Lower lobe of right lung (tissue), 2 donors: ENCODE results near the gene C1orf21. TPM values are rescaled to one million over a fixed set of nuclear protein-coding genes. Genes with fewer than 3 reads are reported as not detected.

Experiments
- ATAC-seq, 2 donors: fragments of 200-7000 bp; cut with Tn5 transposase; one replicate each; pipeline ENCODE4 v1.9.1; 2020 to 2022; ENCODE audit warnings: mild to moderate bottlenecking in 2 of 2, moderate library complexity in 2 of 2
- DNase-seq: peaks from one replicate; pipeline ENCODE4 v3.0.0-alpha.2; 2020
- H3K27ac ChIP-seq: fragments of 200-600 bp; one replicate; pipeline ENCODE4 v1.8.0; 2022
- H3K27me3 ChIP-seq: fragments of 200-600 bp; one replicate; pipeline ENCODE4 v1.8.0; 2022; ENCODE audit warnings: low read depth
- H3K36me3 ChIP-seq: fragments of 200-600 bp; one replicate; pipeline ENCODE4 v1.8.0; 2022; ENCODE audit warnings: mild to moderate bottlenecking
- H3K4me1 ChIP-seq: fragments of 200-600 bp; one replicate; pipeline ENCODE4 v1.8.0; 2022
- H3K4me3 ChIP-seq: fragments of 200-600 bp; one replicate; pipeline ENCODE4 v1.8.0; 2022; ENCODE audit warnings: mild to moderate bottlenecking
- H3K9me3 ChIP-seq: fragments of 200-600 bp; one replicate; pipeline ENCODE4 v1.8.0; 2022
- intact Hi-C: fragments of 100-400 bp; cut with DNase I; formaldehyde crosslinking; loops from one replicate; pipeline ENCODE4 v1.11.0; 2022
- total RNA-seq: library from RNA; stranded (reverse); fragmentation: NEBNext Ultra II Directional; extraction: Animal tissue kit (Norgen Biotek cat#: 25700); gene quantifications from one replicate; pipeline ENCODE4 v1.2.1, GENCODE V29; 2021
- TF ChIP-seq, protein P1 (sequence below): fragments of 200-600 bp; IDR thresholded peaks from one replicate; pipeline ENCODE4 v1.8.0; 2022; ENCODE audit warnings: antibody characterized with exemption, mild to moderate bottlenecking
- donor health status: DM: no; HTN: yes; CAD: no; lungs with severe emphysema.

The C1orf21 gene
- total RNA-seq, 1 donor from 2014 or later: 70.8 TPM

GRCh38 chr1:184632415-184633175, 245.8 kb downstream of the C1orf21 start:
- TF ChIP-seq, protein P1, sequence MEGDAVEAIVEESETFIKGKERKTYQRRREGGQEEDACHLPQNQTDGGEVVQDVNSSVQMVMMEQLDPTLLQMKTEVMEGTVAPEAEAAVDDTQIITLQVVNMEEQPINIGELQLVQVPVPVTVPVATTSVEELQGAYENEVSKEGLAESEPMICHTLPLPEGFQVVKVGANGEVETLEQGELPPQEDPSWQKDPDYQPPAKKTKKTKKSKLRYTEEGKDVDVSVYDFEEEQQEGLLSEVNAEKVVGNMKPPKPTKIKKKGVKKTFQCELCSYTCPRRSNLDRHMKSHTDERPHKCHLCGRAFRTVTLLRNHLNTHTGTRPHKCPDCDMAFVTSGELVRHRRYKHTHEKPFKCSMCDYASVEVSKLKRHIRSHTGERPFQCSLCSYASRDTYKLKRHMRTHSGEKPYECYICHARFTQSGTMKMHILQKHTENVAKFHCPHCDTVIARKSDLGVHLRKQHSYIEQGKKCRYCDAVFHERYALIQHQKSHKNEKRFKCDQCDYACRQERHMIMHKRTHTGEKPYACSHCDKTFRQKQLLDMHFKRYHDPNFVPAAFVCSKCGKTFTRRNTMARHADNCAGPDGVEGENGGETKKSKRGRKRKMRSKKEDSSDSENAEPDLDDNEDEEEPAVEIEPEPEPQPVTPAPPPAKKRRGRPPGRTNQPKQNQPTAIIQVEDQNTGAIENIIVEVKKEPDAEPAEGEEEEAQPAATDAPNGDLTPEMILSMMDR: no peak
- Histone ChIP-seq H3K27ac (peak overlapping the region; percentile 67), H3K4me3 (no peak overlapping the region), H3K9me3 (no peaks in the 10 kb centered on the region), H3K36me3 (no peaks in the 10 kb centered on the region), H3K4me1 (peaks cover 9% of the 10 kb centered on the region), H3K27me3 (no peaks in the 10 kb centered on the region)
- ATAC-seq (peak; percentile 79 to 86), DNase-seq (peak; percentile 78)
- intact Hi-C loops: no loop called here

DNA sequence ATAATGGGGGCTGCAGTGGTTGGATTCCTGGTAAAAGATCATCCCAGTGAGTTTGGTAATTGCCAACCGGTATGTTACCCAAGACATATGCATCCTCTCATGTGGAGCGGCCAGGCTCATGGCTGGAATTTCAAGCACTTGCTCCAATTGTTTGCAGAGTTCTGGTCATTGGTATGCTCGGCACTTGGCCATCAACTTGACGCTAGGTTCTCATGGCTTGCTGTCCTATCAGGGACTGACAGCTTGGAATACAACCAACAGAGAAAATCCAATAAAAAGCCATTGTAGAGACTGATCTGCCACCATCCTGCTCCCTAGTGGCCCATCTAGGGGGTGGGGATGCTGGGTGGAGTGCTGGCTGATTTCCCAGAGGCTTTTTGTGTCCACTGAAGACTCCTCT, 247.0 kb downstream of the C1orf21 start:
- Histone ChIP-seq H3K36me3 (no peaks in the 10 kb centered on the region), H3K4me3 (no peak overlapping the region), H3K9me3 (no peaks in the 10 kb centered on the region), H3K27ac (peak overlapping the region; percentile 67), H3K27me3 (no peaks in the 10 kb centered on the region), H3K4me1 (peaks cover 9% of the 10 kb centered on the region)
- DNase-seq (peak; percentile 80), ATAC-seq (peak; percentile 75 to 86)
- TF ChIP-seq, protein P1: no peak
- intact Hi-C loops: no loop called here

GRCh38 chr1:184634296-184634695, 247.5 kb downstream of the C1orf21 start:
- Histone ChIP-seq H3K4me1 (peaks cover 8% of the 10 kb centered on the region), H3K27me3 (no peaks in the 10 kb centered on the region), H3K27ac (no peak overlapping the region), H3K36me3 (no peaks in the 10 kb centered on the region), H3K9me3 (no peaks in the 10 kb centered on the region), H3K4me3 (no peak overlapping the region)
- TF ChIP-seq, protein P1: no peak
- DNase-seq (no peak), ATAC-seq (no peak)
- intact Hi-C loops: no loop called here

DNA sequence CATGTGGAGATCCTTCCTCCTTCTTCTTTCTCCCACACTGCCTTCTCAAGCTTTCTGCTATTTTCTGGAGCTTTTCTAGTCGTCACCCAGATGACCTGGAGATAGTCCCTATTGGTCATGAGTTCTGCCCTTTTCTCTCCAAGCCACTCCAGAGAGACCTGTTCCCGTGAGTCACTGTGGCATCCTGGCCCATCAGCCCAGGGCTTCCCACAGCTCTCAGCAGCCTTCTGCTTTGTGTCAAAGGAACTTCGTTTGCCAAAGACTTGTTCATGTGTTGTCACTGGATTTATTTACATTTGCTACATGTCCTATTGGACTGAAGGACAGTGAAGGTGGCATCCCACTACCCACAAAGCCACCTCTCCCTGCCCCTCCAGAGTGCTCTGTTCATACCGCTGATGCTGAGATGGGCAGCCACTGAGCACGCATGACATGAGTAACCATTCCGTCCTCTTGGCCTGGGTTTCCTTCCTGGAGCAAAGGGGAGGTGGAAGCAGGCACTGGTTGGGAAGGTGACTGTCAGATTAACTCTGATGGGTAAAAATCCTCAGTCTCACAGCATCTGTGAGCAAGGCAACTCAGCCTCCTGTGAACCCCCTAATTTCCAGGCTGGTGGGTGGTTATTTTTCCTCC, 248.6 kb downstream of the C1orf21 start:
- H3K27ac ChIP-seq: no peak overlapping the region
- H3K9me3 ChIP-seq: no peaks in the 10 kb centered on the region
- no peaks in the 10 kb centered on the region for H3K27me3 ChIP-seq
- no peaks in the 10 kb centered on the region for H3K36me3 ChIP-seq
- H3K4me3 ChIP-seq: no peak overlapping the region
- H3K4me1 ChIP-seq: peaks cover 5% of the 10 kb centered on the region
- DNase-seq: no peak
- intact Hi-C loops: no loop called here
- TF ChIP-seq, protein P1: no peak
- no peak for ATAC-seq

- Histone ChIP-seq H3K4me1 (peaks cover 5% of the 10 kb centered on the region), H3K9me3 (no peaks in the 10 kb centered on the region), H3K27me3 (no peaks in the 10 kb centered on the region), H3K4me3 (no peak overlapping the region), H3K27ac (no peak overlapping the region), H3K36me3 (no peaks in the 10 kb centered on the region)
- TF ChIP-seq, protein P1: no peak
- intact Hi-C loops: no loop called here
- DNase-seq: no peak
- no peak for ATAC-seq
Observed at GRCh38 chr1:184635980-184636431, 249.2 kb downstream of the C1orf21 start.
